HEK293 (cell line): ENCODE measurements around the gene TDO2.
"Not testable (repeated sequence)": the region's sequence is repeated elsewhere in the genome, so short reads cannot be mapped to it uniquely, and the experiment has no call there.

Source experiments
- CTCF ChIA-PET: fragments of 350-600 bp; formaldehyde crosslinking; extraction: SDS; loops from one replicate; lab custom pipeline; 2021; ENCODE audit warnings: antibody characterized with exemption; lab: Yijun Ruan, JAX
- POLR2A ChIA-PET: fragments of 300-600 bp; formaldehyde crosslinking; extraction: SDS; loops from one replicate; lab custom pipeline; 2020; ENCODE audit warnings: antibody characterized with exemption, inconsistent platforms; lab: Yijun Ruan, JAX
- H3K27ac ChIP-seq: fragments of 200-500 bp; sonication (Bioruptor generic); 2 replicates; pipeline ENCODE4 v1.5.1; 2014; ENCODE audit warnings: low read depth, low read length, control low read depth, inconsistent platforms; ENCODE audit errors: extremely low read depth
- H3K36me3 ChIP-seq, 2 experiments: fragments of 200-500 bp in 1 of 2; sonication (Bioruptor generic) in 1 of 2; 1 replicate in 1 of 2; 2 replicates in 1 of 2; pipeline ENCODE4 v1.5.1; 2014 to 2017; ENCODE audit warnings: inconsistent platforms in 2 of 2, low read length in 2 of 2; ENCODE audit not compliant: control insufficient read depth in 2 of 2, insufficient read depth in 1 of 2
- H3K4me1 ChIP-seq: fragments of 200-500 bp; sonication (Bioruptor generic); 2 replicates; pipeline ENCODE4 v1.5.1; 2014; ENCODE audit warnings: mild to moderate bottlenecking, low read length, inconsistent platforms; ENCODE audit not compliant: control insufficient read depth, insufficient read depth
- H3K4me3 ChIP-seq: 2 replicates; pipeline ENCODE4 v1.5.1; 2011; ENCODE audit warnings: low read depth, mild to moderate bottlenecking, control low read depth, low read length, moderate library complexity
- H3K9me3 ChIP-seq: fragments of 200-500 bp; sonication (Bioruptor generic); 2 replicates; pipeline ENCODE4 v1.5.1; 2014; ENCODE audit warnings: low read depth, low read length, inconsistent platforms; ENCODE audit not compliant: control insufficient read depth, insufficient read depth
- BCL11A ChIP-seq: fragments of 450-650 bp; formaldehyde crosslinking; IDR thresholded peaks from 2 replicates; pipeline ENCODE4 v1.5.1; 2016; ENCODE audit warnings: low read depth, missing biosample characterization, missing genetic modification characterization
- MEIS1 ChIP-seq: sonication (generic); formaldehyde crosslinking; IDR thresholded peaks from 2 replicates; pipeline ENCODE4 v1.8.1; 2022; ENCODE audit warnings: missing genetic modification reagents, mild to moderate bottlenecking, borderline replicate concordance
- OVOL3 ChIP-seq: fragments of 450-650 bp; formaldehyde crosslinking; IDR thresholded peaks from 2 replicates; pipeline ENCODE4 v1.5.1; 2016; ENCODE audit warnings: missing biosample characterization, missing genetic modification characterization
- ZEB2 ChIP-seq: fragments of 450-650 bp; formaldehyde crosslinking; IDR thresholded peaks from 2 replicates; pipeline ENCODE4 v1.5.1; 2016; ENCODE audit warnings: missing biosample characterization, missing genetic modification characterization
- ZNF146 ChIP-seq: fragments of 450-650 bp; formaldehyde crosslinking; IDR thresholded peaks from 2 replicates; pipeline ENCODE4 v1.5.1; 2016; ENCODE audit warnings: missing biosample characterization, missing genetic modification characterization
- ZNF239 ChIP-seq: fragments of 450-650 bp; formaldehyde crosslinking; IDR thresholded peaks from 2 replicates; pipeline ENCODE4 v1.5.1; 2016; ENCODE audit warnings: missing biosample characterization, missing genetic modification characterization
- ZNF423 ChIP-seq: fragments of 450-650 bp; formaldehyde crosslinking; IDR thresholded peaks from 2 replicates; pipeline ENCODE4 v1.5.1; 2016; ENCODE audit warnings: missing biosample characterization, missing genetic modification characterization
- ZNF596 ChIP-seq: fragments of 450-650 bp; IDR thresholded peaks from 2 replicates; pipeline ENCODE4 v1.5.0; 2018; ENCODE audit warnings: missing biosample characterization, mild to moderate bottlenecking, missing genetic modification characterization, moderate library complexity
- ZNF660 ChIP-seq: fragments of 450-650 bp; IDR thresholded peaks from 2 replicates; pipeline ENCODE4 v1.5.1; 2018; ENCODE audit warnings: missing biosample characterization, mild to moderate bottlenecking, missing genetic modification characterization
- ZNF792 ChIP-seq: fragments of 450-650 bp; formaldehyde crosslinking; IDR thresholded peaks from 2 replicates; pipeline ENCODE4 v1.5.1; 2016; ENCODE audit warnings: missing biosample characterization, missing genetic modification characterization
- ZSCAN18 ChIP-seq: fragments of 450-650 bp; formaldehyde crosslinking; IDR thresholded peaks from 2 replicates; pipeline ENCODE4 v1.5.1; 2016; ENCODE audit warnings: missing biosample characterization, missing genetic modification characterization
- TF ChIP-seq, protein P1 (sequence below): fragments of 450-650 bp; formaldehyde crosslinking; IDR thresholded peaks from 2 replicates; pipeline ENCODE4 v1.5.1; 2016; ENCODE audit warnings: missing biosample characterization, missing genetic modification characterization
- TF ChIP-seq, protein P2 (sequence below): fragments of 450-650 bp; formaldehyde crosslinking; IDR thresholded peaks from 2 replicates; pipeline ENCODE4 v1.5.1; 2016; ENCODE audit warnings: missing biosample characterization, missing genetic modification characterization
- TF ChIP-seq, protein P3 (sequence below): fragments of 450-650 bp; formaldehyde crosslinking; IDR thresholded peaks from 2 replicates; pipeline ENCODE4 v1.5.0; 2017; ENCODE audit warnings: missing biosample characterization, missing genetic modification characterization, borderline replicate concordance
- TF ChIP-seq, protein P4 (sequence below): fragments of 450-650 bp; formaldehyde crosslinking; IDR thresholded peaks from 2 replicates; pipeline ENCODE4 v1.5.1; 2016; ENCODE audit warnings: missing biosample characterization, missing genetic modification characterization, borderline replicate concordance
- TF ChIP-seq, protein P5 (sequence below): fragments of 450-650 bp; formaldehyde crosslinking; IDR thresholded peaks from 2 replicates; pipeline ENCODE4 v1.5.1; 2017; ENCODE audit warnings: missing biosample characterization, missing genetic modification characterization

The TDO2 gene

DNA sequence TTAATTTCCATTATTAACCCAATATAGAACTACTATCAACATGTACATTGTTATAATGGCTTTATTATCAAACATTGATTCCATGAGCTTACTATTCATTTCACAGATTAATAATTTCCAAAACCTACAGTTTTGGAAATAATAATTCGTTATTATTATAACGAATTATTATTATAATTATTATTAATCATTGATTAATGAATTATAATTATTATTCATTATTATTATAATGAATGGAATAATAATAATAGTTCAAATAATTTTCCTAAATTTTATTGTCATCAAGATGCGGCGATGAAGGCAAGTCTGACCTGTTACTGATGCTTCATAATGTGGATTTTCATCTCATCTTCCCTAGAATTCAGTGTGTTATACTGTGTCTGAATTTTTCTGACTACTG is 28.1 kb downstream of the TDO2 start (continued):
- TF ChIP-seq, protein P1, sequence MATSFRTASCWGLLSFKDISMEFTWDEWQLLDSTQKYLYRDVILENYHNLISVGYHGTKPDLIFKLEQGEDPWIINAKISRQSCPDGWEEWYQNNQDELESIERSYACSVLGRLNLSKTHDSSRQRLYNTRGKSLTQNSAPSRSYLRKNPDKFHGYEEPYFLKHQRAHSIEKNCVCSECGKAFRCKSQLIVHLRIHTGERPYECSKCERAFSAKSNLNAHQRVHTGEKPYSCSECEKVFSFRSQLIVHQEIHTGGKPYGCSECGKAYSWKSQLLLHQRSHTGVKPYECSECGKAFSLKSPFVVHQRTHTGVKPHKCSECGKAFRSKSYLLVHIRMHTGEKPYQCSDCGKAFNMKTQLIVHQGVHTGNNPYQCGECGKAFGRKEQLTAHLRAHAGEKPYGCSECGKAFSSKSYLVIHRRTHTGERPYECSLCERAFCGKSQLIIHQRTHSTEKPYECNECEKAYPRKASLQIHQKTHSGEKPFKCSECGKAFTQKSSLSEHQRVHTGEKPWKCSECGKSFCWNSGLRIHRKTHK (tag by site-specific recombination), result no peak
- no peak for TF ChIP-seq ZNF239 (tag by site-specific recombination)
- TF ChIP-seq ZEB2 (tag by site-specific recombination), result no peak
- no peak for TF ChIP-seq ZNF423
- no peak for TF ChIP-seq BCL11A (tag by site-specific recombination)

DNA sequence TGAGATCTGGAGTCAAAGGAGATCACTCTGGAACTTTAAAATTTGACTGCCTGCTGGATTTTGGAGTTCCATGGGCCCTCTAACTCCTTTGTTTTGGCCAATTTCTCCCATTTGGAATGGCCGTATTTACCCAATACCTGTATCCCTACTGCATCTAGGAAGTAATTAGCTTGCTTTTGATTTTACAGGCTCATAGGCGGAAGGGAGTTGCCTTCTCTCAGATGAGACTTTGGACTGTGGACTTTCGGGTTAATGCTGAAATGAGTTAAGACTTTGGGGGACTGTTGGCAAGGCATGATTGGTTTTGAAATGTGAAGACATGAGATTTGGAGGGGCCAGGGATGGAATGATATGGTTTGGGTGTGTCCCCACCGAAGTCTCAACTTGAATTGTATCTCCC is 31.1 kb downstream of the TDO2 start:
- POLR2A ChIA-PET, CTCF ChIA-PET: not testable (repeated sequence)

GRCh38 chr4:155935389-155935986 is 32.0 kb downstream of the TDO2 start:
- Histone ChIP-seq H3K4me3 (no peak overlapping the region), H3K36me3 (no peaks in the 10 kb centered on the region), H3K4me1 (no peaks in the 10 kb centered on the region), H3K27ac (no peak overlapping the region), H3K9me3 (no peaks in the 10 kb centered on the region)
- CTCF ChIA-PET, result no interaction called here
- POLR2A ChIA-PET, result no interaction called here
- TF ChIP-seq OVOL3 (tag by site-specific recombination) (no peak), ZNF596 (tag by site-specific recombination) (no peak), MEIS1 (CRISPR knock-in tag) (no peak), ZNF660 (no peak), ZNF146 (tag by site-specific recombination) (no peak), ZSCAN18 (tag by site-specific recombination) (no peak), ZNF792 (tag by site-specific recombination) (no peak), ZEB2 (tag by site-specific recombination) (no peak)
- TF ChIP-seq, protein P2, sequence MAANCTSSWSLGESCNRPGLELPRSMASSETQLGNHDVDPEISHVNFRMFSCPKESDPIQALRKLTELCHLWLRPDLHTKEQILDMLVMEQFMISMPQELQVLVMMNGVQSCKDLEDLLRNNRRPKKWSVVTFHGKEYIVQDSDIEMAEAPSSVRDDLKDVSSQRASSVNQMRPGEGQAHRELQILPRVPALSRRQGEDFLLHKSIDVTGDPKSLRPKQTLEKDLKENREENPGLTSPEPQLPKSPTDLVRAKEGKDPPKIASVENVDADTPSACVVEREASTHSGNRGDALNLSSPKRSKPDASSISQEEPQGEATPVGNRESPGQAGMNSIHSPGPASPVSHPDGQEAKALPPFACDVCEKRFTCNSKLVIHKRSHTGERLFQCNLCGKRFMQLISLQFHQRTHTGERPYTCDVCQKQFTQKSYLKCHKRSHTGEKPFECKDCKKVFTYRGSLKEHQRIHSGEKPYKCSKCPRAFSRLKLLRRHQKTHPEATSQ, result no peak
- TF ChIP-seq, protein P3, sequence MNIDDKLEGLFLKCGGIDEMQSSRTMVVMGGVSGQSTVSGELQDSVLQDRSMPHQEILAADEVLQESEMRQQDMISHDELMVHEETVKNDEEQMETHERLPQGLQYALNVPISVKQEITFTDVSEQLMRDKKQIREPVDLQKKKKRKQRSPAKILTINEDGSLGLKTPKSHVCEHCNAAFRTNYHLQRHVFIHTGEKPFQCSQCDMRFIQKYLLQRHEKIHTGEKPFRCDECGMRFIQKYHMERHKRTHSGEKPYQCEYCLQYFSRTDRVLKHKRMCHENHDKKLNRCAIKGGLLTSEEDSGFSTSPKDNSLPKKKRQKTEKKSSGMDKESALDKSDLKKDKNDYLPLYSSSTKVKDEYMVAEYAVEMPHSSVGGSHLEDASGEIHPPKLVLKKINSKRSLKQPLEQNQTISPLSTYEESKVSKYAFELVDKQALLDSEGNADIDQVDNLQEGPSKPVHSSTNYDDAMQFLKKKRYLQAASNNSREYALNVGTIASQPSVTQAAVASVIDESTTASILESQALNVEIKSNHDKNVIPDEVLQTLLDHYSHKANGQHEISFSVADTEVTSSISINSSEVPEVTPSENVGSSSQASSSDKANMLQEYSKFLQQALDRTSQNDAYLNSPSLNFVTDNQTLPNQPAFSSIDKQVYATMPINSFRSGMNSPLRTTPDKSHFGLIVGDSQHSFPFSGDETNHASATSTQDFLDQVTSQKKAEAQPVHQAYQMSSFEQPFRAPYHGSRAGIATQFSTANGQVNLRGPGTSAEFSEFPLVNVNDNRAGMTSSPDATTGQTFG, result no peak
- TF ChIP-seq, protein P4, sequence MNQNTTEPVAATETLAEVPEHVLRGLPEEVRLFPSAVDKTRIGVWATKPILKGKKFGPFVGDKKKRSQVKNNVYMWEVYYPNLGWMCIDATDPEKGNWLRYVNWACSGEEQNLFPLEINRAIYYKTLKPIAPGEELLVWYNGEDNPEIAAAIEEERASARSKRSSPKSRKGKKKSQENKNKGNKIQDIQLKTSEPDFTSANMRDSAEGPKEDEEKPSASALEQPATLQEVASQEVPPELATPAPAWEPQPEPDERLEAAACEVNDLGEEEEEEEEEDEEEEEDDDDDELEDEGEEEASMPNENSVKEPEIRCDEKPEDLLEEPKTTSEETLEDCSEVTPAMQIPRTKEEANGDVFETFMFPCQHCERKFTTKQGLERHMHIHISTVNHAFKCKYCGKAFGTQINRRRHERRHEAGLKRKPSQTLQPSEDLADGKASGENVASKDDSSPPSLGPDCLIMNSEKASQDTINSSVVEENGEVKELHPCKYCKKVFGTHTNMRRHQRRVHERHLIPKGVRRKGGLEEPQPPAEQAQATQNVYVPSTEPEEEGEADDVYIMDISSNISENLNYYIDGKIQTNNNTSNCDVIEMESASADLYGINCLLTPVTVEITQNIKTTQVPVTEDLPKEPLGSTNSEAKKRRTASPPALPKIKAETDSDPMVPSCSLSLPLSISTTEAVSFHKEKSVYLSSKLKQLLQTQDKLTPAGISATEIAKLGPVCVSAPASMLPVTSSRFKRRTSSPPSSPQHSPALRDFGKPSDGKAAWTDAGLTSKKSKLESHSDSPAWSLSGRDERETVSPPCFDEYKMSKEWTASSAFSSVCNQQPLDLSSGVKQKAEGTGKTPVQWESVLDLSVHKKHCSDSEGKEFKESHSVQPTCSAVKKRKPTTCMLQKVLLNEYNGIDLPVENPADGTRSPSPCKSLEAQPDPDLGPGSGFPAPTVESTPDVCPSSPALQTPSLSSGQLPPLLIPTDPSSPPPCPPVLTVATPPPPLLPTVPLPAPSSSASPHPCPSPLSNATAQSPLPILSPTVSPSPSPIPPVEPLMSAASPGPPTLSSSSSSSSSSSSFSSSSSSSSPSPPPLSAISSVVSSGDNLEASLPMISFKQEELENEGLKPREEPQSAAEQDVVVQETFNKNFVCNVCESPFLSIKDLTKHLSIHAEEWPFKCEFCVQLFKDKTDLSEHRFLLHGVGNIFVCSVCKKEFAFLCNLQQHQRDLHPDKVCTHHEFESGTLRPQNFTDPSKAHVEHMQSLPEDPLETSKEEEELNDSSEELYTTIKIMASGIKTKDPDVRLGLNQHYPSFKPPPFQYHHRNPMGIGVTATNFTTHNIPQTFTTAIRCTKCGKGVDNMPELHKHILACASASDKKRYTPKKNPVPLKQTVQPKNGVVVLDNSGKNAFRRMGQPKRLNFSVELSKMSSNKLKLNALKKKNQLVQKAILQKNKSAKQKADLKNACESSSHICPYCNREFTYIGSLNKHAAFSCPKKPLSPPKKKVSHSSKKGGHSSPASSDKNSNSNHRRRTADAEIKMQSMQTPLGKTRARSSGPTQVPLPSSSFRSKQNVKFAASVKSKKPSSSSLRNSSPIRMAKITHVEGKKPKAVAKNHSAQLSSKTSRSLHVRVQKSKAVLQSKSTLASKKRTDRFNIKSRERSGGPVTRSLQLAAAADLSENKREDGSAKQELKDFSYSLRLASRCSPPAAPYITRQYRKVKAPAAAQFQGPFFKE, result no peak
- TF ChIP-seq, protein P5, sequence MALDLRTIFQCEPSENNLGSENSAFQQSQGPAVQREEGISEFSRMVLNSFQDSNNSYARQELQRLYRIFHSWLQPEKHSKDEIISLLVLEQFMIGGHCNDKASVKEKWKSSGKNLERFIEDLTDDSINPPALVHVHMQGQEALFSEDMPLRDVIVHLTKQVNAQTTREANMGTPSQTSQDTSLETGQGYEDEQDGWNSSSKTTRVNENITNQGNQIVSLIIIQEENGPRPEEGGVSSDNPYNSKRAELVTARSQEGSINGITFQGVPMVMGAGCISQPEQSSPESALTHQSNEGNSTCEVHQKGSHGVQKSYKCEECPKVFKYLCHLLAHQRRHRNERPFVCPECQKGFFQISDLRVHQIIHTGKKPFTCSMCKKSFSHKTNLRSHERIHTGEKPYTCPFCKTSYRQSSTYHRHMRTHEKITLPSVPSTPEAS (tag by site-specific recombination), result no peak

More for the DNA sequence above, 31.1 kb downstream of the TDO2 start:
- H3K9me3 ChIP-seq, H3K36me3 ChIP-seq, H3K27ac ChIP-seq, H3K4me3 ChIP-seq, H3K4me1 ChIP-seq: not testable (repeated sequence)
